ENCODE measurements around the gene WDPCP. TPM values are rescaled to one million over a fixed set of nuclear protein-coding genes. Genes with fewer than 3 reads are reported as not detected.

The WDPCP gene
- total and polyA plus RNA-seq, 2 experiments from 2014 or later: 8.8 to 20.4 TPM

- no peaks in the 10 kb centered on the region for H3K9me2 ChIP-seq (ENCODE audit: insufficient read depth)
- no peak overlapping the region for H3K4me3 Mint-ChIP-seq
- H2AFZ ChIP-seq: no peak overlapping the region
- H3K4me1 ChIP-seq (ENCODE audit: insufficient read depth): peaks cover 30% of the 10 kb centered on the region
- H3K36me3 Mint-ChIP-seq (ENCODE audit: low read depth): peaks cover 49% of the 10 kb centered on the region
- no peaks in the 10 kb centered on the region for H3K36me3 ChIP-seq (ENCODE audit: insufficient read depth)
- no peak overlapping the region for H3K4me3 ChIP-seq
- peaks cover 7% of the 10 kb centered on the region for H3K27me3 Mint-ChIP-seq (ENCODE audit: insufficient read depth, low read depth, poor library complexity)
- no peaks in the 10 kb centered on the region for H3K79me2 ChIP-seq (replicated peaks; ENCODE audit: insufficient read depth)
- peaks cover 47% of the 10 kb centered on the region for H3K4me1 Mint-ChIP-seq
- H3F3A ChIP-seq (replicated peaks; ENCODE audit: low read depth): no peaks in the 10 kb centered on the region; the same call in 1 of the 2 replicates
- ATAC-seq (no peak), DNase-seq (ENCODE audit: low spot score) (no peak)
- H3K27me3 ChIP-seq (ENCODE audit: insufficient read depth): no peaks in the 10 kb centered on the region
- H3K4me2 ChIP-seq: no peak overlapping the region
- peak overlapping the region; percentile 24; the same call in 1 of the 2 replicates for H3K27ac Mint-ChIP-seq
- TF ChIP-seq, protein P1, sequence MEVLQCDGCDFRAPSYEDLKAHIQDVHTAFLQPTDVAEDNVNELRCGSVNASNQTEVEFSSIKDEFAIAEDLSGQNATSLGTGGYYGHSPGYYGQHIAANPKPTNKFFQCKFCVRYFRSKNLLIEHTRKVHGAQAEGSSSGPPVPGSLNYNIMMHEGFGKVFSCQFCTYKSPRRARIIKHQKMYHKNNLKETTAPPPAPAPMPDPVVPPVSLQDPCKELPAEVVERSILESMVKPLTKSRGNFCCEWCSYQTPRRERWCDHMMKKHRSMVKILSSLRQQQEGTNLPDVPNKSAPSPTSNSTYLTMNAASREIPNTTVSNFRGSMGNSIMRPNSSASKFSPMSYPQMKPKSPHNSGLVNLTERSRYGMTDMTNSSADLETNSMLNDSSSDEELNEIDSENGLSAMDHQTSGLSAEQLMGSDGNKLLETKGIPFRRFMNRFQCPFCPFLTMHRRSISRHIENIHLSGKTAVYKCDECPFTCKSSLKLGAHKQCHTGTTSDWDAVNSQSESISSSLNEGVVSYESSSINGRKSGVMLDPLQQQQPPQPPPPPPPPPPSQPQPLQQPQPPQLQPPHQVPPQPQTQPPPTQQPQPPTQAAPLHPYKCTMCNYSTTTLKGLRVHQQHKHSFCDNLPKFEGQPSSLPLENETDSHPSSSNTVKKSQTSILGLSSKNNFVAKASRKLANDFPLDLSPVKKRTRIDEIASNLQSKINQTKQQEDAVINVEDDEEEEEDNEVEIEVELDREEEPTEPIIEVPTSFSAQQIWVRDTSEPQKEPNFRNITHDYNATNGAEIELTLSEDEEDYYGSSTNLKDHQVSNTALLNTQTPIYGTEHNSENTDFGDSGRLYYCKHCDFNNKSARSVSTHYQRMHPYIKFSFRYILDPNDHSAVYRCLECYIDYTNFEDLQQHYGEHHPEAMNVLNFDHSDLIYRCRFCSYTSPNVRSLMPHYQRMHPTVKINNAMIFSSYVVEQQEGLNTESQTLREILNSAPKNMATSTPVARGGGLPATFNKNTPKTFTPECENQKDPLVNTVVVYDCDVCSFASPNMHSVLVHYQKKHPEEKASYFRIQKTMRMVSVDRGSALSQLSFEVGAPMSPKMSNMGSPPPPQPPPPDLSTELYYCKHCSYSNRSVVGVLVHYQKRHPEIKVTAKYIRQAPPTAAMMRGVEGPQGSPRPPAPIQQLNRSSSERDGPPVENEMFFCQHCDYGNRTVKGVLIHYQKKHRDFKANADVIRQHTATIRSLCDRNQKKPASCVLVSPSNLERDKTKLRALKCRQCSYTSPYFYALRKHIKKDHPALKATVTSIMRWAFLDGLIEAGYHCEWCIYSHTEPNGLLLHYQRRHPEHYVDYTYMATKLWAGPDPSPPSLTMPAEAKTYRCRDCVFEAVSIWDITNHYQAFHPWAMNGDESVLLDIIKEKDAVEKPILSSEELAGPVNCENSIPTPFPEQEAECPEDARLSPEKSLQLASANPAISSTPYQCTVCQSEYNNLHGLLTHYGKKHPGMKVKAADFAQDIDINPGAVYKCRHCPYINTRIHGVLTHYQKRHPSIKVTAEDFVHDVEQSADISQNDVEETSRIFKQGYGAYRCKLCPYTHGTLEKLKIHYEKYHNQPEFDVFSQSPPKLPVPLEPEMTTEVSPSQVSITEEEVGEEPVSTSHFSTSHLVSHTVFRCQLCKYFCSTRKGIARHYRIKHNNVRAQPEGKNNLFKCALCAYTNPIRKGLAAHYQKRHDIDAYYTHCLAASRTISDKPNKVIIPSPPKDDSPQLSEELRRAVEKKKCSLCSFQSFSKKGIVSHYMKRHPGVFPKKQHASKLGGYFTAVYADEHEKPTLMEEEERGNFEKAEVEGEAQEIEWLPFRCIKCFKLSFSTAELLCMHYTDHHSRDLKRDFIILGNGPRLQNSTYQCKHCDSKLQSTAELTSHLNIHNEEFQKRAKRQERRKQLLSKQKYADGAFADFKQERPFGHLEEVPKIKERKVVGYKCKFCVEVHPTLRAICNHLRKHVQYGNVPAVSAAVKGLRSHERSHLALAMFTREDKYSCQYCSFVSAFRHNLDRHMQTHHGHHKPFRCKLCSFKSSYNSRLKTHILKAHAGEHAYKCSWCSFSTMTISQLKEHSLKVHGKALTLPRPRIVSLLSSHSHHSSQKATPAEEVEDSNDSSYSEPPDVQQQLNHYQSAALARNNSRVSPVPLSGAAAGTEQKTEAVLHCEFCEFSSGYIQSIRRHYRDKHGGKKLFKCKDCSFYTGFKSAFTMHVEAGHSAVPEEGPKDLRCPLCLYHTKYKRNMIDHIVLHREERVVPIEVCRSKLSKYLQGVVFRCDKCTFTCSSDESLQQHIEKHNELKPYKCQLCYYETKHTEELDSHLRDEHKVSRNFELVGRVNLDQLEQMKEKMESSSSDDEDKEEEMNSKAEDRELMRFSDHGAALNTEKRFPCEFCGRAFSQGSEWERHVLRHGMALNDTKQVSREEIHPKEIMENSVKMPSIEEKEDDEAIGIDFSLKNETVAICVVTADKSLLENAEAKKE (CRISPR knock-in tag; IDR thresholded peaks at IDR 0.05): no peak
- no peak for TF ChIP-seq STAT1 (IDR thresholded peaks at IDR 0.05; ENCODE audit: unreplicated experiment)
- no peak for TF ChIP-seq EZH2phosphoT487 (IDR thresholded peaks at IDR 0.05; ENCODE audit: unreplicated experiment)
- no peak for TF ChIP-seq CREB1 (CRISPR knock-in tag; IDR thresholded peaks at IDR 0.05; ENCODE audit: low read depth)
- TF ChIP-seq ZNF114 (CRISPR knock-in tag; IDR thresholded peaks at IDR 0.05): no peak
- no peak for TF ChIP-seq CTCF (conservative IDR thresholded peaks at IDR 0.05; ENCODE audit: low read depth in 2 of 2)
- no peak for TF ChIP-seq JUNB (IDR thresholded peaks at IDR 0.05; ENCODE audit: unreplicated experiment)
- TF ChIP-seq, protein P2, sequence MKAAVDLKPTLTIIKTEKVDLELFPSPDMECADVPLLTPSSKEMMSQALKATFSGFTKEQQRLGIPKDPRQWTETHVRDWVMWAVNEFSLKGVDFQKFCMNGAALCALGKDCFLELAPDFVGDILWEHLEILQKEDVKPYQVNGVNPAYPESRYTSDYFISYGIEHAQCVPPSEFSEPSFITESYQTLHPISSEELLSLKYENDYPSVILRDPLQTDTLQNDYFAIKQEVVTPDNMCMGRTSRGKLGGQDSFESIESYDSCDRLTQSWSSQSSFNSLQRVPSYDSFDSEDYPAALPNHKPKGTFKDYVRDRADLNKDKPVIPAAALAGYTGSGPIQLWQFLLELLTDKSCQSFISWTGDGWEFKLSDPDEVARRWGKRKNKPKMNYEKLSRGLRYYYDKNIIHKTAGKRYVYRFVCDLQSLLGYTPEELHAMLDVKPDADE (IDR thresholded peaks at IDR 0.05): no peak
- TF ChIP-seq, protein P3, sequence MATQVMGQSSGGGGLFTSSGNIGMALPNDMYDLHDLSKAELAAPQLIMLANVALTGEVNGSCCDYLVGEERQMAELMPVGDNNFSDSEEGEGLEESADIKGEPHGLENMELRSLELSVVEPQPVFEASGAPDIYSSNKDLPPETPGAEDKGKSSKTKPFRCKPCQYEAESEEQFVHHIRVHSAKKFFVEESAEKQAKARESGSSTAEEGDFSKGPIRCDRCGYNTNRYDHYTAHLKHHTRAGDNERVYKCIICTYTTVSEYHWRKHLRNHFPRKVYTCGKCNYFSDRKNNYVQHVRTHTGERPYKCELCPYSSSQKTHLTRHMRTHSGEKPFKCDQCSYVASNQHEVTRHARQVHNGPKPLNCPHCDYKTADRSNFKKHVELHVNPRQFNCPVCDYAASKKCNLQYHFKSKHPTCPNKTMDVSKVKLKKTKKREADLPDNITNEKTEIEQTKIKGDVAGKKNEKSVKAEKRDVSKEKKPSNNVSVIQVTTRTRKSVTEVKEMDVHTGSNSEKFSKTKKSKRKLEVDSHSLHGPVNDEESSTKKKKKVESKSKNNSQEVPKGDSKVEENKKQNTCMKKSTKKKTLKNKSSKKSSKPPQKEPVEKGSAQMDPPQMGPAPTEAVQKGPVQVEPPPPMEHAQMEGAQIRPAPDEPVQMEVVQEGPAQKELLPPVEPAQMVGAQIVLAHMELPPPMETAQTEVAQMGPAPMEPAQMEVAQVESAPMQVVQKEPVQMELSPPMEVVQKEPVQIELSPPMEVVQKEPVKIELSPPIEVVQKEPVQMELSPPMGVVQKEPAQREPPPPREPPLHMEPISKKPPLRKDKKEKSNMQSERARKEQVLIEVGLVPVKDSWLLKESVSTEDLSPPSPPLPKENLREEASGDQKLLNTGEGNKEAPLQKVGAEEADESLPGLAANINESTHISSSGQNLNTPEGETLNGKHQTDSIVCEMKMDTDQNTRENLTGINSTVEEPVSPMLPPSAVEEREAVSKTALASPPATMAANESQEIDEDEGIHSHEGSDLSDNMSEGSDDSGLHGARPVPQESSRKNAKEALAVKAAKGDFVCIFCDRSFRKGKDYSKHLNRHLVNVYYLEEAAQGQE (IDR thresholded peaks at IDR 0.05; ENCODE audit: unreplicated experiment): no peak
- TF ChIP-seq POLR2AphosphoS5 (IDR thresholded peaks at IDR 0.05; ENCODE audit: low read depth): no peak
- no peak for TF ChIP-seq ZNF331 (CRISPR knock-in tag; IDR thresholded peaks at IDR 0.05; ENCODE audit: low read depth)
- TF ChIP-seq NANOG (IDR thresholded peaks at IDR 0.05; ENCODE audit: borderline replicate concordance): no peak
- TF ChIP-seq EZH2 (IDR thresholded peaks at IDR 0.05; ENCODE audit: low read depth, unreplicated experiment): no peak
- H3K9me3 Mint-ChIP-seq: peaks cover 48% of the 10 kb centered on the region
- no peaks in the 10 kb centered on the region for H4K20me1 ChIP-seq (replicated peaks; ENCODE audit: insufficient read depth)
- H3K27ac ChIP-seq (ENCODE audit: low read depth): 0 out of 2 replicates have a peak overlapping the region, but pooled peaks have one; percentile 98
These were observed 31.1 kb upstream of the WDPCP start for GRCh38 chr2:63619328-63619727.
